Cardiac fibroblast (primary cell): ENCODE results near the gene GPR78.

Experiments used
- DNase-seq, 2 donors: peaks; one replicate each; pipeline versions ENCODE4 v3.0.0 to v3.0.0-alpha.2; 2010; ENCODE audit warnings: low read depth in 2 of 2
- H3K4me3 ChIP-seq, 2 donors: replicated peaks in 1 of 2; 1 replicate in 1 of 2; 2 replicates in 1 of 2; pipeline ENCODE4 v1.5.1; 2011; ENCODE audit warnings: low read depth in 2 of 2, low read length in 2 of 2, mild to moderate bottlenecking in 2 of 2, moderate library complexity in 1 of 2
- CTCF ChIP-seq: IDR thresholded peaks from one replicate; pipeline ENCODE4 v1.5.1; 2011; ENCODE audit warnings: low read depth, mild to moderate bottlenecking, low read length, inconsistent platforms

GPR78 gene

GRCh38 chr4:8589823-8590545 is 9.8 kb downstream of the GPR78 start:
- no peak for DNase-seq
- no peak overlapping the region for H3K4me3 ChIP-seq
- TF ChIP-seq CTCF, result no peak

GRCh38 chr4:8590546-8590880 is 10.3 kb downstream of the GPR78 start:
- no peak overlapping the region for H3K4me3 ChIP-seq
- TF ChIP-seq CTCF, result no peak
- no peak for DNase-seq

GRCh38 chr4:8591114-8591513 is 10.9 kb downstream of the GPR78 start:
- no peak for TF ChIP-seq CTCF
- DNase-seq, result no peak
- no peak overlapping the region for H3K4me3 ChIP-seq

GRCh38 chr4:8591626-8592365 is 11.6 kb downstream of the GPR78 start:
- no peak for TF ChIP-seq CTCF
- no peak overlapping the region for H3K4me3 ChIP-seq
- no peak for DNase-seq

GRCh38 chr4:8592366-8593263 is 12.4 kb downstream of the GPR78 start, which contains the start of gene CPZ:
CPZ (plus strand) TSS chr4:8592765; CDS start chr4:8592834, 69 bp downstream.
- peak within 1 kb of the TSS in 1 of 2 donors; percentile 42 for H3K4me3 ChIP-seq
- DNase-seq, result peak in 1 of 2 donors; percentile 48
- TF ChIP-seq CTCF, result no peak

- no peak for DNase-seq
- peak overlapping the region in 1 of 2 donors; percentile 42 for H3K4me3 ChIP-seq
- TF ChIP-seq CTCF, result no peak
Measured at GRCh38 chr4:8593264-8594096, 13.3 kb downstream of the GPR78 start.
